AG09309 (cell line): ENCODE data around the gene GNPTG.

ENCODE experiments used
- DNase-seq: peaks from one replicate; pipeline ENCODE4 v3.0.0-alpha.2; 2010; ENCODE audit warnings: low read depth
- H3K4me3 ChIP-seq: 2 replicates; pipeline ENCODE4 v1.5.1; 2011; ENCODE audit warnings: mild to moderate bottlenecking, low read depth, low read length, moderate library complexity; ENCODE audit not compliant: control insufficient read depth
- TF ChIP-seq, protein P1 (sequence below): IDR thresholded peaks from 2 replicates; pipeline ENCODE4 v1.5.1; 2011; ENCODE audit warnings: mild to moderate bottlenecking, low read depth, low read length, inconsistent platforms; ENCODE audit not compliant: insufficient read depth, control insufficient read depth; ENCODE audit errors: missing control alignments

GNPTG gene

GRCh38 chr16:1319041-1319440, 32.7 kb upstream of the GNPTG start:
- no peak for DNase-seq
- TF ChIP-seq, protein P1, sequence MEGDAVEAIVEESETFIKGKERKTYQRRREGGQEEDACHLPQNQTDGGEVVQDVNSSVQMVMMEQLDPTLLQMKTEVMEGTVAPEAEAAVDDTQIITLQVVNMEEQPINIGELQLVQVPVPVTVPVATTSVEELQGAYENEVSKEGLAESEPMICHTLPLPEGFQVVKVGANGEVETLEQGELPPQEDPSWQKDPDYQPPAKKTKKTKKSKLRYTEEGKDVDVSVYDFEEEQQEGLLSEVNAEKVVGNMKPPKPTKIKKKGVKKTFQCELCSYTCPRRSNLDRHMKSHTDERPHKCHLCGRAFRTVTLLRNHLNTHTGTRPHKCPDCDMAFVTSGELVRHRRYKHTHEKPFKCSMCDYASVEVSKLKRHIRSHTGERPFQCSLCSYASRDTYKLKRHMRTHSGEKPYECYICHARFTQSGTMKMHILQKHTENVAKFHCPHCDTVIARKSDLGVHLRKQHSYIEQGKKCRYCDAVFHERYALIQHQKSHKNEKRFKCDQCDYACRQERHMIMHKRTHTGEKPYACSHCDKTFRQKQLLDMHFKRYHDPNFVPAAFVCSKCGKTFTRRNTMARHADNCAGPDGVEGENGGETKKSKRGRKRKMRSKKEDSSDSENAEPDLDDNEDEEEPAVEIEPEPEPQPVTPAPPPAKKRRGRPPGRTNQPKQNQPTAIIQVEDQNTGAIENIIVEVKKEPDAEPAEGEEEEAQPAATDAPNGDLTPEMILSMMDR, result no peak
- H3K4me3 ChIP-seq, result no peak overlapping the region

DNA sequence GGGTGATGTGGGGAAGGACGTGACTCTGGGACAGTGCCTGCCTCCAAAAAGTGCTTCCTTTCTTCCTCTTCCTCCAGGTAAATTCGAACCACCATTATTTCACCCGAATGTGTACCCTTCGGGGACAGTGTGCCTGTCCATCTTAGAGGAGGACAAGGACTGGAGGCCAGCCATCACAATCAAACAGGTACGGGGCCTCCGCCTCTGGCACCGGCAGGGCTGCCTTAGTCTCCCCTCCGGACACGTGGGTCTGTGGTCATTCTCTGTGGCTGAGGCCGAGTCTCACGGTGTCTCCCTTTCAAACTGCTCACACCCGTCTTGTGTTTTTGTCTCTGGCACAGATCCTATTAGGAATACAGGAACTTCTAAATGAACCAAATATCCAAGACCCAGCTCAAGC, 31.6 kb upstream of the GNPTG start:
- no peak overlapping the region for H3K4me3 ChIP-seq
- TF ChIP-seq, protein P1, result no peak
- DNase-seq, result no peak

- no peak for DNase-seq
- no peak overlapping the region for H3K4me3 ChIP-seq
- TF ChIP-seq, protein P1, result no peak
Observed at GRCh38 chr16:1320658-1321240, 31.0 kb upstream of the GNPTG start.

GRCh38 chr16:1322407-1322806, 29.3 kb upstream of the GNPTG start:
- TF ChIP-seq, protein P1, result no peak

GRCh38 chr16:1323296-1324239, 28.2 kb upstream of the GNPTG start:
- no peak overlapping the region for H3K4me3 ChIP-seq
- DNase-seq, result no peak
- TF ChIP-seq, protein P1, result no peak

More at GRCh38 chr16:1322407-1322806, 29.3 kb upstream of the GNPTG start:
- no peak for DNase-seq
- H3K4me3 ChIP-seq, result no peak overlapping the region

DNA sequence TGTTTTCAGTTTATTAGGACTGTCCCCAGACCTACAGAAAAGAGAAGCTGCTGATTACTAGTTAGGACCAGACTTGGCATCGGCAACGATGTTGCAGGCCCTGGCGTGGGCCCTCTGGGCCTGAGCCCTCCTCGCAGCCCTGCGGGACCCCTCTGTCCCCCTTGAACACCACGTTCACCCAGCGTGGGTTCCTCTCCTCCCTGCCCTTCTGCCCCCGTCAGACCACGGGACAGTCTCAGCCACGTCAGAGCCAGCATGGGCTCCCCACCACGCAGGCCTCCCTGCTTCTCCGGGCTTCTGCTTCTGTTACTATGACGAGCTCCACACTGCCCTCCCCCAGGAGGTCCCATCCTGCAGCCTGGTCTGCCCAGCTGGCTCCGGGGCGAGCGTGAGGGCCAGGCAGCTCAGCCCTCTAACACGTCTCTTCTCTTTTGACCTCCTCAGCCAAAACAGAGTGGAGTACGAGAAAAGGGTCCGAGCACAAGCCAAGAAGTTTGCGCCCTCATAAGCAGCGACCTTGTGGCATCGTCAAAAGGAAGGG, 27.4 kb upstream of the GNPTG start:
- TF ChIP-seq, protein P1, result no peak
- no peak overlapping the region for H3K4me3 ChIP-seq
- no peak for DNase-seq
